NCI-H2227 treated with DMSO at 0.1 percent for 48 hours (cell line): ENCODE data around the gene MASTL.

Experiments
- DNase-seq: peaks from one replicate; lab custom pipeline; 2025; lab: John Stamatoyannopoulos, UW

The MASTL gene

DNA sequence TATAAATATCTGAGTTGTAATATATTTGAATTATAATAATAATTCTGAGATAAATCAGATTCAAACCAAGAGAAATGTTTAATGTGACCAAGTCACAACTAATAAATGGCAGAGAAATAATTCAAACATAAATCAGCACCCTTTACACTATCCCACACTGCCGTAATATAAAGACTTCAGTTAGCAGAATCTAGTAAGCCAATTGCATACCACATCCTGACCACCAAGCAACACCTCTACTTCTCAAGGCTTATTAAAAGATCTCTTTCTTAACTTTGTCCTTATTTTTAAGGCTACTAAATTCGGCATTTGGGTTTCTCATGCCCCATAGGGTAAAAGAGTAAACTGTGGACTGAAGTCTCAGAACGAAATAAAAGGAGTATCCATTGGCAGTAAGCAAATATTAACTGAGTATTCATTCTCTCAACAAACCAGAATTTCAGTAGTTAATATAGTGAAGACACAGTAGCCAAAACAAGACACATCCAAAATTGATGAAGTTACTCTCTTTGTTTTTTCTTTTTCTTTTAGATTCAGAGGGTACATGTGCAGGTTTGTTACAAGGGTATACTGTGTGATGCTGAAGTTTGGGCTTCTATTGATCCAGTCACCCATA, 70.6 kb downstream of the MASTL start:
- DNase-seq: no peak

DNA sequence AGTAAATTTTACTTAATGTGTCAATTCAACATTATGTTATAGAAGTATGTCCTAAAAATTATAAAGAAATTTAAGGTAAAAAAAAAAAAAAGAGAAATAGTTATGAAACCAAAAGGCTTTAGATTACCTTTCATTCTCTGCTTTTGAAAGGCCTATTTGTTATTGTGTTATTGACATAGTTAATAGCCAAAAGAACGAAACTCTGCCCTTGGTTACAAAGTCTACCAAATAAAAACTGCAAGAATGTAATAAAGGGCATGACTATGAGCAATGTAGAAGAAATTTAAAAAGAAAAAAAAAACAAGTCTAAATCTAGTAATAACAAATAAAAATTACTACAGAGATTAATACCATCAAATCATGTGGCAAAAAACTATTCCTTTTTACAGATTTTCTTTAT, 74.9 kb downstream of the MASTL start:
- no peak for DNase-seq

DNA sequence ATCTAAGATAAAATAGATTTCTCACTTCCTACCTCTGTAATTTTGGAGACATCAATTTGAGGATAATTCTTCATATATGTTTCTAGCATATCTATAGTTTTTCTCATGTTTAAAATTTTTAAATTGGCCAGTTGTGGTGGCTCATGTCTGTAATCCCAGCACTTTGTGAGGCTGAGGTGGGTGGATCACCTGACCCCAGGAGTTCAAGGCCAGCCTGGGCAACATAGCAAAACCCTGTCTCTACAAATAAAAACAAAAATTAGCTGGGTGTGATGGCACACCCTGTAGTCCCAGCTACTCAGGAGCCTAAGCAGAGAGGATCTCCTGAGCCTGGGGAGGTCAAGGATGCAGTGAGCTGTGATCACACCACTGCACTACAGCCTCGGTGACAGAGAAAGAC, 80.6 kb downstream of the MASTL start:
- DNase-seq: no peak
